Measurements from ENCODE around the gene ARHGAP15.

ARHGAP15 gene

GRCh38 chr2:143463719-143464118 lies 334.5 kb downstream of the ARHGAP15 start:
- Mint-ChIP-seq H3K27ac (no peak overlapping the region), H3K4me1 (no peaks in the 10 kb centered on the region), H3K9me3 (no peaks in the 10 kb centered on the region), H3K27me3 (ENCODE audit: low read depth, poor library complexity) (no peaks in the 10 kb centered on the region), H3K36me3 (ENCODE audit: low read depth) (no peaks in the 10 kb centered on the region), H3K4me3 (no peak overlapping the region)
- DNase-seq, result no peak
- no peak for TF ChIP-seq CTCF (IDR thresholded peaks at IDR 0.05)

DNA sequence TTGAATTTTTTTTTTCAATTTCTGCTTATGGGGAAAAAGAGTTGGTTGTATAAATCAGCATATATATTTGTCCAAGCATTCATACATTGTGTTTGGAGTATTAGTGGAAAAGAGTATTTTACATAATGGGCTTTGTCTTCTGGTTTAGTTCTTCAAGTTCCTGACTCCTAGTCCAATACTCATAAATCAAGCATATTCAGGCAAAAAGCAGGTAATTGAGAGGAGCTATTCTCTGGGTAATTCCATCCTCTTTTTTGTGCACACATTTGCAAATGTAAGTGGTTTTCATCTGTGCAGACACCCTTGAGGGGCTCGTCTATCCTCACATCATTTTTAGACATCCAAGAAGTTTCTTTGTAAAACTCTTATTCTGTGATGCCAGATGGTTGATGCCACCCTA lies 337.2 kb downstream of the ARHGAP15 start:
- Mint-ChIP-seq H3K36me3 (ENCODE audit: low read depth) (no peaks in the 10 kb centered on the region), H3K9me3 (no peaks in the 10 kb centered on the region), H3K27ac (no peak overlapping the region), H3K4me1 (no peaks in the 10 kb centered on the region), H3K4me3 (no peak overlapping the region), H3K27me3 (ENCODE audit: low read depth, poor library complexity) (no peaks in the 10 kb centered on the region)
- TF ChIP-seq CTCF (IDR thresholded peaks at IDR 0.05), result no peak
- no peak for DNase-seq

DNA sequence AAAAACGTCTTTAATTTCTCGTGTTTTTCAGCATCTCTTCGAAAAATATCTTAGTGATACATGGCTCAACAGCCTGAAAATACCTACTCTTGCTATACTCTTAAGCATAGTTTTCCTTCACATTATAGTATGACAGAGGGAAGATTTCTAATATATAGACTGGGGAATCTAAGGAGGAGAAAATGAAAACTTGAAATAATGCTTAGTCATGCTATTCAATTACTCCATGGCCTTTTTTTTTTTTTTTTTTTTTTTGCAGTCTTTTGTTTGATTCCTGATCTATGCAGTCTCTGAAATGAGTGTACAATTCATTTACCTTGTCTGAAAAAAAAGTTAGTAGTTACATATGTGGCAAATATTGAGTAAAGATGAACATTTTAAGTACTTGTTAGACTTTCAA lies 337.8 kb downstream of the ARHGAP15 start:
- no peaks in the 10 kb centered on the region for H3K27me3 Mint-ChIP-seq (ENCODE audit: low read depth, poor library complexity)
- H3K36me3 Mint-ChIP-seq (ENCODE audit: low read depth), result no peaks in the 10 kb centered on the region
- no peak for TF ChIP-seq CTCF (IDR thresholded peaks at IDR 0.05)
- H3K4me3 Mint-ChIP-seq, result no peak overlapping the region
- H3K9me3 Mint-ChIP-seq, result no peaks in the 10 kb centered on the region
- no peaks in the 10 kb centered on the region for H3K4me1 Mint-ChIP-seq
- no peak overlapping the region for H3K27ac Mint-ChIP-seq
- no peak for DNase-seq

- Mint-ChIP-seq H3K27ac (no peak overlapping the region), H3K27me3 (ENCODE audit: low read depth, poor library complexity) (no peaks in the 10 kb centered on the region), H3K36me3 (ENCODE audit: low read depth) (no peaks in the 10 kb centered on the region), H3K4me3 (no peak overlapping the region), H3K9me3 (no peaks in the 10 kb centered on the region), H3K4me1 (no peaks in the 10 kb centered on the region)
- no peak for TF ChIP-seq CTCF (IDR thresholded peaks at IDR 0.05)
- no peak for DNase-seq
These were observed 339.2 kb downstream of the ARHGAP15 start for GRCh38 chr2:143468341-143468888.

- no peaks in the 10 kb centered on the region for H3K9me3 Mint-ChIP-seq
- H3K4me1 Mint-ChIP-seq, result no peaks in the 10 kb centered on the region
- DNase-seq, result no peak
- no peak for TF ChIP-seq CTCF (IDR thresholded peaks at IDR 0.05)
- no peak overlapping the region for H3K4me3 Mint-ChIP-seq
- no peak overlapping the region for H3K27ac Mint-ChIP-seq
- no peaks in the 10 kb centered on the region for H3K36me3 Mint-ChIP-seq (ENCODE audit: low read depth)
- H3K27me3 Mint-ChIP-seq (ENCODE audit: low read depth, poor library complexity), result no peaks in the 10 kb centered on the region
These were observed 340.1 kb downstream of the ARHGAP15 start for GRCh38 chr2:143469323-143469722.

GRCh38 chr2:143471550-143471949 lies 342.3 kb downstream of the ARHGAP15 start:
- no peaks in the 10 kb centered on the region for H3K36me3 Mint-ChIP-seq (ENCODE audit: low read depth)
- H3K27ac Mint-ChIP-seq, result no peak overlapping the region
- H3K4me3 Mint-ChIP-seq, result no peak overlapping the region

More at GRCh38 chr2:143471550-143471949, 342.3 kb downstream of the ARHGAP15 start:
- Mint-ChIP-seq H3K27me3 (ENCODE audit: low read depth, poor library complexity) (peaks cover 4% of the 10 kb centered on the region), H3K4me1 (no peaks in the 10 kb centered on the region), H3K9me3 (no peaks in the 10 kb centered on the region)
- DNase-seq, result no peak
- TF ChIP-seq CTCF (IDR thresholded peaks at IDR 0.05), result no peak
